Measurements from ENCODE around the gene RNF220.
A peak's percentile ranks its signal among the peaks of the same experiment; 100 is the strongest.

RNF220 gene

DNA sequence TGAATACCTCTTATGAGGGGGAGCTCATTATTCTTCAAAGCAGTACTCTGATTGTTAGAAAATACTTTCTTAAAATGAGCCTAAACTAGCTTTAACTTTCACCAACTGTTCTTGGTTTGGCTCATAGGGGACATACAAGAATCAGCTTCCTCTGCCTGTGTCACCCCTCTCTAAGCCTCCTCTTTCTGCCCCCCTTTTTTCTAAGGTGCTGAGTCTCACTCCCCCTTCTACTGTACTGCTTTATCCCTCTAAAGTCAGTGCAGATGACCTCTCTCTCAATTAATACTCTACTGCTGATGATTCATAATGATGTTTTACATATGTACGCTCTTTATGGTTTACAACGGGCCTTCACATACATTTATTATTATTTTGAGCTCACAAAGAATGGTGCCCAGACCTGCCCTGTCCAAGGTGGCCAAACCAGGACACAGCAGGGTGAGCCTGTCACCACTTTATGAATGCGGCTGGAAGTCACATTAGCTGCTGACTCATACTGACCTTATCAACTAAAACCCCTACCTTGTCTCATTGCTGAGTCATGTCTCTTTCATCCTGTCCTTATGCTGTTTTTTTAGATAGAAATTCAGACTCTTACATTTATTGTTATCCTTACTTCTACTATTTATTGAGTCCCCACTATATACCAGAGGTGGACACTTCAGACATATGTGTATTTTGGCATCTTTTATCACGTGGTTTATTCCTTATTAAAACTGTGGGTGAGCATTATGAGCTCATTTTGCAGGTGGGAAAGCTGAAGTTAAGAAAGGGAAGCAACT, 126.9 kb downstream of the RNF220 start:
- DNase-seq (ENCODE audit: low read depth in 2 of 2), result peak; percentile 14 to 55
- H3K4me3 ChIP-seq (replicated peaks in 1 of 2; ENCODE audit: low read depth in 2 of 2, low read length in 2 of 2), result no peak overlapping the region
- TF ChIP-seq, protein P1, sequence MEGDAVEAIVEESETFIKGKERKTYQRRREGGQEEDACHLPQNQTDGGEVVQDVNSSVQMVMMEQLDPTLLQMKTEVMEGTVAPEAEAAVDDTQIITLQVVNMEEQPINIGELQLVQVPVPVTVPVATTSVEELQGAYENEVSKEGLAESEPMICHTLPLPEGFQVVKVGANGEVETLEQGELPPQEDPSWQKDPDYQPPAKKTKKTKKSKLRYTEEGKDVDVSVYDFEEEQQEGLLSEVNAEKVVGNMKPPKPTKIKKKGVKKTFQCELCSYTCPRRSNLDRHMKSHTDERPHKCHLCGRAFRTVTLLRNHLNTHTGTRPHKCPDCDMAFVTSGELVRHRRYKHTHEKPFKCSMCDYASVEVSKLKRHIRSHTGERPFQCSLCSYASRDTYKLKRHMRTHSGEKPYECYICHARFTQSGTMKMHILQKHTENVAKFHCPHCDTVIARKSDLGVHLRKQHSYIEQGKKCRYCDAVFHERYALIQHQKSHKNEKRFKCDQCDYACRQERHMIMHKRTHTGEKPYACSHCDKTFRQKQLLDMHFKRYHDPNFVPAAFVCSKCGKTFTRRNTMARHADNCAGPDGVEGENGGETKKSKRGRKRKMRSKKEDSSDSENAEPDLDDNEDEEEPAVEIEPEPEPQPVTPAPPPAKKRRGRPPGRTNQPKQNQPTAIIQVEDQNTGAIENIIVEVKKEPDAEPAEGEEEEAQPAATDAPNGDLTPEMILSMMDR (IDR thresholded peaks at IDR 0.05; ENCODE audit: low read depth, low read length), result no peak

DNA sequence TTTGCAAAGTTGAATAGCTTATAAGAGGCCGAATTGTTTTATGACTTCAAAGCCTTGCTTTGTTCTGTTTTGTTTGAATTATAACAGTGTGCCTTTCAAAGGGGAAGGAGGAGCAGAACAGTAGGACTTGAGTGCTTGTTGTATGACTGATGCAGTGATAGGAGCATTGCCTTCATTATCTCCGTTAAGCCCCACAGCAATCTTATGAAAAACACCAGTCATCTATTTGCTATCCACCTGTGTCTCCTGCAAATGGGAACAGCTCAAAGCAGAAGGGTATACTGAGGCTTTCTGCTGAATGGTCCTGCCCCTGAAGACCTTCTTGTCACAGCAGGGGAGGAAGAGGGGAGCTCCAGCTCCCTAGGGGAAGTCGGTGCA, 127.5 kb downstream of the RNF220 start:
- DNase-seq (ENCODE audit: low read depth in 2 of 2), result no peak
- H3K4me3 ChIP-seq (replicated peaks in 1 of 2; ENCODE audit: low read depth in 2 of 2, low read length in 2 of 2), result no peak overlapping the region
- TF ChIP-seq, protein P1 (IDR thresholded peaks at IDR 0.05; ENCODE audit: low read depth, low read length), result no peak

DNA sequence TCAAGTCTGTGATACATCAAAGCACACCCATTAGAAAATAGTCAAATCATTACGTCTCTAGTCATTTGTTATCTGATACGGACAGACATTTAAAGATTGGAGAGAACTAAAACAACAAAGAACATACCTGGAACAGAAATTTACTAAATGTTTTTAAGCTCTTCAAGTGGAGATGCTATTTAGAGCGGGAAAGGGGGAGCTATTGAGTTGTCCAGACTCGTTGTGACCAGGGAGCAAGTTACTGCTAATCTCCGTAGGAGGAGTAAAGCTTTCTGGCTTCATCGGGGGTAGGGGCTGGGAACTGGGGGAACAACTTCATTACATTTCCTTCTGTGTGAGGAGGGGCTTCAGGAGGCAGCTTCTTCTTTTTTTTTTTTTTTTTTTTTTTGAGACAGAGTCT, 129.7 kb downstream of the RNF220 start:
- TF ChIP-seq, protein P1 (IDR thresholded peaks at IDR 0.05; ENCODE audit: low read depth, low read length), result no peak
- no peak overlapping the region for H3K4me3 ChIP-seq (replicated peaks in 1 of 2; ENCODE audit: low read depth in 2 of 2, low read length in 2 of 2)
- DNase-seq (ENCODE audit: low read depth in 2 of 2), result no peak

DNA sequence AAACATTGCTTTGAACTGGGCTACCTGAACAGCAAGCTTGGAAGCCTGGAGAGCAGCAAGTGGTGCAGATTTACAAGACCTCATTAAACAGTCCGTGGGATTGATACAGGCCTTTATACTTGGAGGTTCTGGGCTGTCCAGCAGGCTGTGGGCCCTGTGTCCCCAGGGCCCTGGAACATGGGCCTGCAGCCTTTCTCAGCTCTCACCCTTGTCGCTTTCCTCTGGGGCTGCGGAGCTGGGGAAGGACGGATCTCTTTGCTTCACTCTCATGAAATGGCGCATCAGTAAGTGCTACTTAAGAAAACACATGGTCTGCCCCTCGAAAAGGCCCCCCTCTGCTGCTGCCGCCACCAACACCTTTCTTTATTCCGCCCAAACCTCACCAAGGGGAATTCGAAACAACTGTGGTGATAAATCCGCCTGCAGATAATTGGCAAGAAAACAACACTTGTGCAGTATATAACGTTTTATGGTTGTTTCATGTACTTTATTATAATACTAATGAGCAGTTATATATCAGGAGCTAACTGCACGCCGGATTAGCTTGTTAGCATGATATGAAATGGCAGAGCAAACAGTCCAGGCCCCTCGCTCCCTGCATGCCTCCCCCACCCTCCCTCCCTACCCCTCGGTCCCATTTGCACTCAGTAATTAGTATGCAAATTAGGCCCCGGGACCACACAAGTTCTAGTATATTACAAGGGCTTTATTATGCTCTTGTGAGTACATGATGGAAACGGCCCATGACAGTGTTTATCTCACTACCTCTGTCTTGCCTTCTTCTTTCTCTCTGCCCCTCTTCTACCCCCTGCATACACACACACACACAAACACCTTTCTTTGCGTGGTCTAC, 131.5 kb downstream of the RNF220 start:
- no peak for DNase-seq (ENCODE audit: low read depth in 2 of 2)
- TF ChIP-seq, protein P1 (IDR thresholded peaks at IDR 0.05; ENCODE audit: low read depth, low read length), result no peak
- no peak overlapping the region for H3K4me3 ChIP-seq (replicated peaks in 1 of 2; ENCODE audit: low read depth in 2 of 2, low read length in 2 of 2)

DNA sequence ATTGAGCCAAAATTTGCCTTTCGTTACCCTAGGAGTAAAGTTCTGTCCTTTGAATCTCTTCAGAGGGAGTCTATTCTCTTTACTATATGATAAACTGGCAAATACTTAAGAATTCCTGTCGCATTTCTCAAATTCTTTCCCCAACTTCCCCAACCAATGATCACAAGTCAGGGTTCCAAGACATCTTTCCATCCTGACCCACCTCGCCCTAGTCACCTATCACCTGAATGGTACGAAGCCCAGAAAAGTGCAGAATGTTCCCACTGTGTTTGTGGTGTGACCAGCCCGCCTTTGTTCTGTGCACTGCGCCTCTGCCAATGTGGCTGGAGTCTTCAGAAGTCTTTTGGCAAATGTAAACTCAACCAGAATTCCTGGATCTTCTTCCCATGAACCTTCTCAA, 132.5 kb downstream of the RNF220 start:
- H3K4me3 ChIP-seq (replicated peaks in 1 of 2; ENCODE audit: low read depth in 2 of 2, low read length in 2 of 2), result no peak overlapping the region
- DNase-seq (ENCODE audit: low read depth in 2 of 2), result no peak
- TF ChIP-seq, protein P1 (IDR thresholded peaks at IDR 0.05; ENCODE audit: low read depth, low read length), result no peak

DNA sequence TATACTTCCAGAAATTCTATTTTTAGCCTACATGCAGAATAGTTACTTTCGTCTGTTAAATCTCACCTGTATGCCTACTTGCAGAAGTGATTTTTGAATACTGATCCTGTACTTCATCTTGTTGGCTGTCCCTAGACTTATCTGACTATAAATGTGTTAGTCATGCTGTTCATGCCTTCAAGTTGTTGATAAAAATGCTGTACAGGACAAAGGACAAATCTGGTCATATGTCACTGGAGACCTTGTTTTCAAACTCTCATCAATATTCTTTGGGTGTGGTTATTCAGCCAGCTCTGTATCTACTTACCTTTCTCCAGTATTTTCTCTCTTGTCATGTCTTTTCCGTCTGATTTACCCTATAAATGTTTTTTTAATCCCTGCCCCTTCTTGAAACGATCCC, 132.9 kb downstream of the RNF220 start:
- no peak overlapping the region for H3K4me3 ChIP-seq (replicated peaks in 1 of 2; ENCODE audit: low read depth in 2 of 2, low read length in 2 of 2)
- TF ChIP-seq, protein P1 (IDR thresholded peaks at IDR 0.05; ENCODE audit: low read depth, low read length), result no peak
- DNase-seq (ENCODE audit: low read depth in 2 of 2), result no peak

Data from cardiac fibroblast (primary cell).